GM19099 (cell line): ENCODE data around the gene CLEC20A.

Experiments used
- POLR2A ChIP-seq: IDR thresholded peaks from 3 replicates; pipeline ENCODE4 v1.6.1; 2011; ENCODE audit warnings: low read depth; ENCODE audit not compliant: insufficient read length; ENCODE audit errors: extremely low read depth

CLEC20A gene

GRCh38 chr1:178470411-178470960 is 26.3 kb downstream of the CLEC20A start:
- no peak for TF ChIP-seq POLR2A

GRCh38 chr1:178467837-178468236 is 28.9 kb downstream of the CLEC20A start:
- TF ChIP-seq POLR2A: no peak

DNA sequence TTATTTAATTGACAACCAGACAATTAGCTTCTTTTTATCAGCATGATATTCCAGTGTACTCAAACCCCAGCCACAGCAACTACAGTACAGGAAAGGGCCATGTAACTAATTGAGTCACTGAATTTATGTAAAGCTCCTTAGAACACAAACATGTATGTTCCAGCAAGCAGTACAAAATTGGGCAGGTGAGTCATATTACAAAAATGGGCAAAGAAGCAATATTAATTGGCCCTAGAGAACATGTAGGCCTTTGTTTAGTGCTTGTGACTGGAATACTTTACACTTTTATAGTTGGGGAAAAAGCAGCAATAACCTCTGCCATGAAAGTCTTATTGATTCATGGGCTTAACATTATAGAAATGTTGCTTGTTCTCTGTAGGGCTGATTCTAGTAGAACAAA is 31.8 kb downstream of the CLEC20A start:
- TF ChIP-seq POLR2A: no peak

DNA sequence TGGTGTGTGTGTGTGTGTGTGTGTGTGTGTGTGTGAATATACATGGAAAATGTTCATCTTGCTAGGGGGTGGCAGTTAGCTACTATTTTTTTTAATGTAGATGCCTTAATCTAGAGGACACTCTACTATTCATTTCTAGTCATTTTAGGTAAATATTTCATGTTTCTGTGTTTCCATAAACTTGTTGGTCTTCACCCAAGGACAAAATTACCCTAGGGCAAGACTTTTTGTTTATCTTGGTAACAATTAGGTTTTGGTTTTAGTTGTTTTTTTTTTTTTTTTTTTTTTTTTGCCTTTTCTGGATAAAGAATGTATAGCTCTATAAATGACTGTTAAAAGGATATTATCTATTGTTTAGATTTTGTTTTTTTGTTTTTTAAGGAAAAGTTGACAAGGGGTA is 32.2 kb downstream of the CLEC20A start:
- TF ChIP-seq POLR2A: no peak

- TF ChIP-seq POLR2A: no peak
Measured at GRCh38 chr1:178464141-178464540, 32.6 kb downstream of the CLEC20A start.

DNA sequence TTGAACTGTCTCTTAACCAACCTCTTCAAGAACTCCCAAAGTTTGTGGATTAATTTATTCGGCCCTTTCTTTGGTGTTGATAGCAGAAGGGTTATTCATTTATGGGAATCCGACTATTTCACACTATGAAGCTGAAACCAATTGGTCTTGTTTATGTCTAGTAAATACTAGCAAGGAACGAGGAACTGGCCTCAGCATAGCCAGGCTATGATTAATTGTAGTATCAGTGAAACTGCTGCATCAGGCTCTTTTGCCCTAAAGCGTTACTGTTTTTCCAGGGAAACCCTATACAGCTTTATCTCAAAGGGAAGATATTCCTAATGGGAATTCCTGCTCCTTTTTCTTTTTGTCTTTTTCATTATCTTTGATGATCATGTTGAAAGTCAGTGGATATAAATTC is 35.1 kb downstream of the CLEC20A start:
- no peak for TF ChIP-seq POLR2A

DNA sequence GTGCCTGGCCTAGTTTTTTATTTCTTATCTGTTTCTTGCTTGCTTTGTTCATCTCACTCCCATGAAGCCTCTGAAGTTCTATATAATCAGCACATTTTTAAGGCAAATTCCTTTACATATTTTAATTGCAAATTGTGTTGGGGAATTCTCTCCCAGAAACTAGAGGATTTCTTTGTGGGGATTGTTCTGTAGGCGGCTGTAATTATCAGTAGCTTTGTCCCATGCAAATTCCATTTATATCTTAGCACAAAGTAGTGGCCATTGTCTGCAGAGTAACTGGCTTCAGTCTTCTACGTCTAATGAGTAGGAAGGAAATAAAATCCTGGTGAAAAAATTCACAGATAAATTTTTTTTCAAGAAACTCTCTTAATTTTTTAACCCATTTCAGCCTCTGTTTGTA is 35.7 kb downstream of the CLEC20A start:
- no peak for TF ChIP-seq POLR2A

DNA sequence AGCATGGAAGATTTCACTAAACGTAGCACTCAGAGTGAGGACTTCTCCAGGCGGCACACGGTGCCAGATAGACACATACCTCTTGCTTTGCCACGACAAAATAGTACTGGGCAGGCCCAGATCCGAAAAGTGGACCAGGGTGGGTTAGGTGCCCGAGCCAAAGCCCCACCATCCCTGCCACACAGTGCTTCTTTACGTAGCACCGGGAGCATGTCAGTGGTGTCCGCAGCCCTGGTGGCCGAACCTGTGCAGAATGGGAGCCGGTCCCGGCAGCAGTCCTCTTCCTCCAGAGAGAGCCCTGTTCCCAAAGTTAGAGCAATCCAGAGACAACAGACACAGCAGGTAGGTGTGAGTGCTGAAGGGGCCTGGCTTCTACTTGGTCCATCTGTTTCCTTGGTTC is 38.6 kb downstream of the CLEC20A start:
- no peak for TF ChIP-seq POLR2A

GRCh38 chr1:178457651-178458050 is 39.1 kb downstream of the CLEC20A start:
- TF ChIP-seq POLR2A: no peak

DNA sequence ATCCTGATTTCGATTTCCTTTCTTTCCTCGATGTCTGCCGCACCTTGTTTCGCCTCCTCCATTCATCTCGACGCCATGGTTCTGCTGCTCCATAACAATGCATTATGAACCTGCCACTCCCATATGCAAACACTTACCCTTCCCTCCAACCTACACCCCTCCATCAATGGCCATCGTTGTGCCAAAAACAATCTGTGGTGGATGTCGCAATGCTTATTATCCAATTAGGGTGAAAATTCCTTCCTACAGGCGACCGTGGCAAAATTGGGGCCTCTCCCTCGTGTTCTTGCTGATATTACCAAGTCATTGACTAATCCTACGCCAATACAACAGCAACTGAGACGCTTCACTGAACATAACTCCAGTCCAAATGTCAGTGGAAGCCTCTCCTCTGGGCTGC is 40.3 kb downstream of the CLEC20A start:
- no peak for TF ChIP-seq POLR2A

- TF ChIP-seq POLR2A: no peak
Measured at GRCh38 chr1:178452013-178452412, 44.8 kb downstream of the CLEC20A start.

GRCh38 chr1:178451529-178451928 is 45.2 kb downstream of the CLEC20A start:
- TF ChIP-seq POLR2A: no peak

- no peak for TF ChIP-seq POLR2A
Measured at GRCh38 chr1:178450871-178451270, 45.9 kb downstream of the CLEC20A start.

DNA sequence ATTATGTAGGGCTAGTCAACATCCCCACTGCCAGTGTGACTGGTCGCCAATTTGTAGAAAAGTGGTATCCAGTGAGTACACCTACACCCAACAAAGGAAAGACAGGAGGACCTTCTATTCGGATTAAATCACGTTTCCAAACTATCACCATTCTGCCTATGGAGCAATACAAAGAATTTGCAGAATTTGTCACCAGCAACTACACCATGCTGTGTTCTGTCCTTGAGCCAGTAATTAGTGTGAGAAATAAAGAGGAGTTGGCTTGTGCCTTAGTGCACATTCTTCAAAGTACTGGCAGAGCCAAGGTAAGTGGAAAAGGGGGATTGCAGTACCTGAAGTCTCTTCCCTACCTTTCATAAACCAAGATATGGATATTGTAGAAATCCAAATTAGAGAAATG is 53.8 kb downstream of the CLEC20A start:
- no peak for TF ChIP-seq POLR2A

GRCh38 chr1:178438432-178438831 is 58.3 kb downstream of the CLEC20A start:
- no peak for TF ChIP-seq POLR2A

GRCh38 chr1:178436899-178437298 is 59.9 kb downstream of the CLEC20A start:
- no peak for TF ChIP-seq POLR2A

- no peak for TF ChIP-seq POLR2A
Measured at GRCh38 chr1:178434899-178435435, 61.8 kb downstream of the CLEC20A start.
